ENCODE results near the gene TEX14. TPM values are rescaled to one million over a fixed set of nuclear protein-coding genes. Genes with fewer than 3 reads are reported as not detected.

Gene TEX14
- total and polyA plus RNA-seq, 9 donors, result 0.11 to 1.0 (median 0.34) TPM

- intact Hi-C loops (cut with DNase I), result loop anchor here in 1 of 4 donors (10.0 kb wide), 1 partner anchor 484 kb away; no protein-coding TSS in a partner anchor
Measured at GRCh38 chr17:58520843-58521430, 170.9 kb downstream of the TEX14 start.

DNA sequence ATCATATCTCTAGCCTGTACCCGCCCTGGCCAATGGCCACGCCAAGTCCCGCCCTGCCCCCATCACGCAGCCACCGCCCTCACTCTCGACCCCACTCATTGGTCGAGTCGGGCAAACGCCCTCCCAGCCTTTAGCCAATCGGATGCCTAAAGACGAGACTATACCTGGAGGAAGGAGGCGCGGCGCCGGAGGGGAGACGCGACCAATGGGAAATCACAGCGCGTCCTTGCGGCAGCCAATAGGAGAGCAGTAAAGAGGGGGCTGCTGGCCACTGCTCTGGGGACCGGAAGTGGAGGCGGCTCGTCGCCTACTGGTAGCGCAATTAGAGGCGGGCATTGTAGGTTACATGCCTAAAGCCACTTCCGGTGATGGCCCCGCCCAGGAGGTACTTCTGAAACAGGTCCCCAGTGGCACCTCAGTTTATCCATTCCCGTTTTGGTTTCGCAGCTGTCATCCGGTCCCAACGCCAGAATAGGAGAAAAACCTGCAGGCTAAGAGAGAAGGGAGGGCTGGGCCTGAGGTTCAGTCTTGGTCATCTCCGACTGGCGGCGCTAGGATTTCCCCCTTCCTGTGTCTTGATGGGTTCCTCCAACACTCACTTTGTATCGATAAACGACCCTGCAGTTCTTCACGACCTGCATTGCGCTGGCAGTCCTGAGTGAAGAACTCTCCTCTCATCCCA lies 173.8 kb downstream of the TEX14 start:
- peak; percentile 99 to 100 (median 100) for DNase-seq
- peaks cover 14% of the 10 kb centered on the region for H3K4me1 ChIP-seq (ENCODE audit: insufficient read depth)
- H3K9me3 ChIP-seq, result no peaks in the 10 kb centered on the region
- H3K27me3 ChIP-seq, result no peaks in the 10 kb centered on the region
- no peaks in the 10 kb centered on the region for H3K36me3 ChIP-seq
- peak overlapping the region; percentile 71 for H3K4me3 ChIP-seq
- 0 to 1% (median 0%) methylated on average over 39 of the region's 39 CpGs for WGBS, 3 donors
- TF ChIP-seq EP300 (IDR thresholded peaks at IDR 0.05) (no peak), POLR2A (IDR thresholded peaks at IDR 0.05) (peak; percentile 53)
- intact Hi-C loops (cut with DNase I), result loop anchor here in 3 of 4 donors (5.0 to 10.0 kb wide), 3 partner anchors 187 to 1189 kb away; partner anchors contain the start of genes PTRH2 (in 1 of the 3) and VMP1 (in 1 of the 3)
- H3K27ac ChIP-seq, result peak overlapping the region; percentile 87 to 96

More at GRCh38 chr17:58520843-58521430, 170.9 kb downstream of the TEX14 start:
- Histone ChIP-seq H3K36me3 (no peaks in the 10 kb centered on the region), H3K9me3 (no peaks in the 10 kb centered on the region), H3K27me3 (no peaks in the 10 kb centered on the region), H3K4me3 (no peak overlapping the region), H3K4me1 (ENCODE audit: insufficient read depth) (peaks cover 5% of the 10 kb centered on the region), H3K27ac (no peak overlapping the region)
- DNase-seq, result no peak
- no peak for TF ChIP-seq POLR2A (IDR thresholded peaks at IDR 0.05)
- TF ChIP-seq, protein P1, sequence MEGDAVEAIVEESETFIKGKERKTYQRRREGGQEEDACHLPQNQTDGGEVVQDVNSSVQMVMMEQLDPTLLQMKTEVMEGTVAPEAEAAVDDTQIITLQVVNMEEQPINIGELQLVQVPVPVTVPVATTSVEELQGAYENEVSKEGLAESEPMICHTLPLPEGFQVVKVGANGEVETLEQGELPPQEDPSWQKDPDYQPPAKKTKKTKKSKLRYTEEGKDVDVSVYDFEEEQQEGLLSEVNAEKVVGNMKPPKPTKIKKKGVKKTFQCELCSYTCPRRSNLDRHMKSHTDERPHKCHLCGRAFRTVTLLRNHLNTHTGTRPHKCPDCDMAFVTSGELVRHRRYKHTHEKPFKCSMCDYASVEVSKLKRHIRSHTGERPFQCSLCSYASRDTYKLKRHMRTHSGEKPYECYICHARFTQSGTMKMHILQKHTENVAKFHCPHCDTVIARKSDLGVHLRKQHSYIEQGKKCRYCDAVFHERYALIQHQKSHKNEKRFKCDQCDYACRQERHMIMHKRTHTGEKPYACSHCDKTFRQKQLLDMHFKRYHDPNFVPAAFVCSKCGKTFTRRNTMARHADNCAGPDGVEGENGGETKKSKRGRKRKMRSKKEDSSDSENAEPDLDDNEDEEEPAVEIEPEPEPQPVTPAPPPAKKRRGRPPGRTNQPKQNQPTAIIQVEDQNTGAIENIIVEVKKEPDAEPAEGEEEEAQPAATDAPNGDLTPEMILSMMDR (IDR thresholded peaks at IDR 0.05), result no peak
- TF ChIP-seq EP300 (IDR thresholded peaks at IDR 0.05), result no peak
- 72 to 75% (median 75%) methylated on average over 15 of the region's 15 CpGs for WGBS, 3 donors

DNA sequence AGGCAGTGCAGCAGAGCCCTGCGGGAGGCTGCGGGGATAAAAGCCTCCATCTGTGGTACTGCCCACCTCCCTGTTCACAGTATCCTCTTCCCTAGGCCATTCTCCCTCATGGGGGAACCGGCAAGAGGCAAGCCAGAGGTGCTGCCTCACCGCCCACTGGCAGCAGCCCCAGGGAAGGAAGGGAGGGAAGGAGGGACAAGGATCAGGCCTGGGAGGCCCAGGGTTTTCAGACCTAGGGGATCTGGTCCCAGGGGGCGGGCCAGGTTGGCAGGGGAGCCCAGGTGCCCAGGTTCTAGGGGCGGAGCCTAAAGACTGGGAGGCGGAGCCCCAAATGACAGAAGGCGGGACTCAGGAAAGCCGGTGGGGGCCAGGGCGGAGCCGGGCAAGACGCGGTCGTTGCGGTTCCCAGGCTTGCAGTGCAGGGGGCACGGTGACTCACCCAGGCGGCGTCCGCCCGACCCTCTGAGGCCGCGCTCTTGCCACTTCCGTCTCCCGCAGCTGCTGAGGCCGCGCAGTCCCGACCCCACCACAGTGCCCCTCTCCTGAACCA lies 174.4 kb downstream of the TEX14 start:
- intact Hi-C loops (cut with DNase I), result loop anchor here in 3 of 4 donors (5.0 to 10.0 kb wide), 3 partner anchors 187 to 1190 kb away; partner anchors contain the start of genes PTRH2 (in 1 of the 3) and VMP1 (in 1 of the 3)
- Histone ChIP-seq H3K36me3 (no peaks in the 10 kb centered on the region), H3K4me3 (peak overlapping the region; percentile 71), H3K4me1 (ENCODE audit: insufficient read depth) (peaks cover 14% of the 10 kb centered on the region), H3K9me3 (no peaks in the 10 kb centered on the region), H3K27me3 (no peaks in the 10 kb centered on the region), H3K27ac (peak overlapping the region; percentile 87 to 96)
- TF ChIP-seq EP300 (IDR thresholded peaks at IDR 0.05) (peak; percentile 64), POLR2A (IDR thresholded peaks at IDR 0.05) (peak; percentile 58)
- TF ChIP-seq, protein P1 (IDR thresholded peaks at IDR 0.05), result peak in 1 of 3 donors; percentile 27
- 0 to 1% (median 1%) methylated on average over 23 to 27 of the region's 27 CpGs for WGBS, 3 donors
- no peak for DNase-seq

- WGBS, 3 donors, result 33 to 79% (median 68%) methylated on average over 2 of the region's 2 CpGs
- no peak for DNase-seq
- no peaks in the 10 kb centered on the region for H3K36me3 ChIP-seq
- H3K9me3 ChIP-seq, result no peaks in the 10 kb centered on the region
- intact Hi-C loops (cut with DNase I), result loop anchor here in 3 of 4 donors (5.0 to 10.0 kb wide), 3 partner anchors 188 to 1190 kb away; partner anchors contain the start of genes PTRH2 (in 1 of the 3) and VMP1 (in 1 of the 3)
- peak overlapping the region; percentile 71 for H3K4me3 ChIP-seq
- H3K27me3 ChIP-seq, result no peaks in the 10 kb centered on the region
- TF ChIP-seq, protein P1 (IDR thresholded peaks at IDR 0.05), result no peak
- TF ChIP-seq EP300 (IDR thresholded peaks at IDR 0.05) (no peak), POLR2A (IDR thresholded peaks at IDR 0.05) (no peak)
- peak overlapping the region; percentile 87 to 96 for H3K27ac ChIP-seq
- H3K4me1 ChIP-seq (ENCODE audit: insufficient read depth), result peaks cover 14% of the 10 kb centered on the region
Measured at GRCh38 chr17:58516644-58517377, 175.0 kb downstream of the TEX14 start.

All from ovary (tissue), 9 donors.